DLD1 (cell line): Measurements from ENCODE around the gene NEURL3.
"Not testable (repeated sequence)": the region's sequence is repeated elsewhere in the genome, so short reads cannot be mapped to it uniquely, and the experiment has no call there.

Experiments
- in situ Hi-C: cut with HindIII; loops from 2 replicates; pipeline ENCODE4 v1.10.0; 2017; ENCODE audit warnings: low sequenced_read_pairs

The NEURL3 gene

DNA sequence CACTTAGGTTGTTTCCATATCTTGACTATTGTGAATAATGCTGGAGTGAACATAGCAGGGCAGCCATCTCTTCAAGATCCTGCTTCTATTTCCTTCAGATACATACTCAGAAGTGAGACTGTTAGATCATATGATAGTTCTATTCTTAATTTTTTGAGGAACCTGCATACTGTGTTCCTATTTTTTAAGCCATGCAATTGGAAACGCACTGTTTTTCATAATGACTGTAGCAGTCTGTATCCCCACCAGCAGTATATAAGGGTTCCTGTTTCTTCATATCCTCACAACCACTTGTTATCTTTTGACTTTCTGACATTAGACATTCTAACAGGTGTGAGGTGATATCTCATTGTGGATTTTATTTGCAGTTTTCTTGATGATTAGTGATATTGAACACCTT is 15.5 kb downstream of the NEURL3 start:
- in situ Hi-C loops: no loop called here

DNA sequence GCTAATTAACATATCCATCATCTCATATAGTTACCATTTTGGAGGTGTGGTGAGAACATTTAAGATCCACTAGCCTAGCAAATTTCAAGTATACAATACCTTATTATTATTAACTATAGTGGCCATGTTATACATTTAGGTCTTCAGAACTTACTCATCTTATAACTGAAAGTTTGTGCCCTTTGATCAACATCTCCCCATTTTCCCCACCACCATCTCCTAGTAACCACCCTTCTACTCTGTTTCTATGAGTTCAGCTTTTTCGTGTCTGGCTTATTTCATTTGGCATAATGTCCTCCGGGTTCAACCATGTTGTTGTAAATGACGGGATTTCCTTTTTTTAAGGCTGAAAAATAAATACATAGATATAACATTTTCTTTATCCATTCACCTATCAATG is 15.9 kb downstream of the NEURL3 start:
- in situ Hi-C loops: no loop called here

DNA sequence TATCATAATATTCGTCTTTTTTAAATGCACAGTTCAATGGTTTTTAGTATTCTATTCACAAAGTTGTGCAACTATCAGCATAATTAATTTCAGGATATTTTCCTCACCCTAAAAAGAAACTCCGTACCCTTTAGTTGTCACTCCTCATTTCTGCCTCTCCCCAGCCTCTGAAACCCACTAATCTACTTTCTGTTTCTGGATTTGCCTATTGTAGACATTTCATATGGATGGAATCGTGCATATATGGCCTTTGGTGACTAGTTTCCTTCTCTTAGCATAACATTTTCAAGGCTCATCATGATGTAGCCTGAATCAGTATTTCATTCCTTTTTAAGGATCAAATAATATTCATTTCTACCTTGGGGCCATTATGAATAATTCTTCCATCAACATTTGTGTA is 18.5 kb downstream of the NEURL3 start:
- in situ Hi-C loops: no loop called here

DNA sequence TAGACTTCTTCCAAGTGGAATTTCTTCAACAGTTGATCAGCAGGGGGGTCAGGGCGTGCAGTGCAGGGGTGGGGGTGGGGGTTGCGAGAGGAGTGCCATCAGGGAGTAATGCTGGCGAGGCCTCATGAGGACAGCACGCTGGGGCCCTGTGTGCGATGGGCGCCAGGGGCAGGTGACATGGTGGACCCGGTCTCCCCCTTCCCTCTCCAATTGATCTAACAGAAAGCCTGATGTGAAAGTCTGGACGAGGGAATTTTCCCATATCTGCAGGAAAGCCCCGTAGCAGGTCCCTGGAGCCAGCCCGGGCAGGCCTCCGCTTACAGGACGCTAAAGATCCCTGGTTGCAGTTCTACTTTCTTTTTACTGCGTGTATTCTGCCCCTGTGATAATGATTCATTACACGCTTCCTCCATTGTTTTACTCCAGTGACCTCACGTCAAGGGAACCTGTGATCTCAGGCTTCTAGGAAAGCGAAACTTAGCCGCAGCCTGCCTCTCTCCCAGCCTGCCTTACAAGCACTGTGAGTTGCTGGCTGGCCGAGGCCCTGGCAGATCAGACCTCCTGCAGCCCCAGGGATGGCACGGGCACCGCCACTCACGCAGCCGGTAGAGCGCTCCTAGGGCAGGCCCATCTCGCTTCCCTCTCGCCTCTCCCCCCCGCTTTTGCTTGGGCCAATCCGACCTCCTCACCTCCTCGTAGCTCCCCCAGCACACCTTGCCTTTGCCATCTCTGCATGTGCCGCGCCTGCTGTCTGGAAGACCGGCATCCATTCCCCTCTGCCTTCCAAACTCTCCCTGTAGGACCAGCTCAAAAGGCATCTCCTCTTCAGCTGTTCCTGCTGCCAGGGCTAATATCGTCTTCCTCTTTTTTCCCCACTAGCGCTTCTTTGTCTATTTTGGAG is 19.2 kb downstream of the NEURL3 start:
- in situ Hi-C loops: no loop called here

GRCh38 chr2:96485350-96485749 is 19.8 kb downstream of the NEURL3 start:
- in situ Hi-C loops: no loop called here

GRCh38 chr2:96484091-96484490 is 21.1 kb downstream of the NEURL3 start:
- in situ Hi-C loops: no loop called here

GRCh38 chr2:96477458-96477857 is 27.7 kb downstream of the NEURL3 start:
- in situ Hi-C loops: no loop called here

- in situ Hi-C loops: no loop called here
Measured at GRCh38 chr2:96471772-96472171, 33.4 kb downstream of the NEURL3 start.

DNA sequence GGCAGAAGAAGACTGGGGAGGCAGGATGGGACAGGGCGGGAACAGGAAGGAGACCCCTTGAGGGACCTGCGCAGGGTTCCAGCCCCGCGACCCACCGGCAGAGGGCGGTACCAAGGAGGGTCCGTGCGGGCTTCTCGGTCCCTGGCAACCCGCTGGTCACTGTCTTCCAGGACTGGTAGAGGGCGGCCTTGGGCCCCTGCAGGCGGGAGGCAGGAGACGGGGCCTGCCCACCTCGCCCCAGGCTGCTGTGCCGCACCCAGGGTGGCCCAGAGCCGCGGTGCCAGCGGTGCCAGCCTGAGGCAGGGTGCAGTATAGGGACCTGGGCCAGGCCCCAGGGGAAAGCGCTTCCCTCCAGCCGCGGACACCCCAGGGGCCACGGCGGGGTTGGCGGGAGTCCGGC is 34.5 kb downstream of the NEURL3 start:
- in situ Hi-C loops: no loop called here

DNA sequence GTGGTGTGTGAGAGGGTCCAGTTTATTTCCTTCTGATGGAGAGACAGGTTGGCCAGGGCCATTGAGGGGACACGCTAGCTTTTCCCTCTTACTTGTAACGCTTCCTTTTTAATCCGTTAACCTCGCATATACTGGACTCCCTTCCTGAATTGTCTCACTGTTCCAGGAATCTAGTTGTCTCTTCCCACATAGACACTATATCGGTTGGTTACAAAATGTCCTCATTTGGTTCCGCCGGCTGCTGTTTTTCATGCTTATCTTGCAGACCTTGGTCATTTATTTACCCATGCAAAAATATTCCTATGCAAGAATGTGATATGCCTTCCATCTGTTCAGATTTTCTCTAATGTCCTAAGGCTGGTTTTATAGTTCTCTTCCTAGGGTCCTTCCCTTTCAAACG is 35.0 kb downstream of the NEURL3 start:
- in situ Hi-C loops: no loop called here

- in situ Hi-C loops: no loop called here
Measured at GRCh38 chr2:96468904-96469303, 36.3 kb downstream of the NEURL3 start.

- in situ Hi-C loops: no loop called here
Measured at GRCh38 chr2:96464651-96465050, 40.5 kb downstream of the NEURL3 start.

- in situ Hi-C loops: no loop called here
Measured at GRCh38 chr2:96464061-96464460, 41.1 kb downstream of the NEURL3 start.

GRCh38 chr2:96463119-96463518 is 42.0 kb downstream of the NEURL3 start:
- in situ Hi-C loops: no loop called here

- in situ Hi-C loops: not testable (repeated sequence)
Measured at GRCh38 chr2:96461616-96462015, 43.5 kb downstream of the NEURL3 start.

DNA sequence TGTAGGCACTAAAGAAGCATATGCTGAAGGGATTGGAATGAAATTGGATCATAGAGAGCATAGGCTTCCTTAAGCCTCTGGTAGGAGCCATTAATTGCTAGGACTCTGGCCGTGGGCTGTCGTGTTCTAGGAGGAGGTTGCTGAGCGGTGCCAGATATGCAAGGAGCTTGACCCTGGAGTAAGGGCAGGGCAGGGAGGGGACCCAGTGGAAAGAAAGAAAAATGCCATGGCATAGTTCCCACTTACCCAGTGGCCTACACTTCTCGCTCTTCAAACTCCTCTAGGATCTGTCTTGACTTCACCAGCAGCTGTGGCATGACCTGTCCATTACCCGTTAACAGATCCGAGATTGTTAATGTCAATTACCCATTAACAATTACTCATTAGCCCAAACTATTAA is 53.1 kb downstream of the NEURL3 start:
- in situ Hi-C loops: no loop called here

DNA sequence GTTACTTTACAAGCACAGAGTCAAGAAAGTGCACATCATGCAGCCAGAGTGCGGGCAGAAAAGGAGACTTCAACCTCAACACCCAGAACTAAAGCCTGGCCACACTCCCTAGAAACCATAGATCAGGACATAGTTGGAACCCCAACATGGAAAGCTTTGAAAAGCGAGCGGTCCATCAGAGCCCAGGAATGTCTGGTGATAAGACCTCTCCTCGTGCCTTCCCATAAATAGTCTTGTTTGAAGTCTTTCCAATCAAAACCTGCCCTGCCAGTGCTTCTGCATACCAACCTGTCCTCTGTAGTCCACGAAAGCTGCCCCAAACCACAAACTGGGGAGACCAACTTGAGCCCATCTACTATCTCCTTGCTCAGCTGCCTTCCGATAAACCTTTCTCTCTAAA is 55.5 kb downstream of the NEURL3 start:
- in situ Hi-C loops: loop anchor here (5.0 kb wide), 1 partner anchor 83 kb away; no protein-coding TSS in a partner anchor

GRCh38 chr2:96449174-96449573 is 56.0 kb downstream of the NEURL3 start:
- in situ Hi-C loops: loop anchor here (5.0 kb wide), 1 partner anchor 83 kb away; no protein-coding TSS in a partner anchor

DNA sequence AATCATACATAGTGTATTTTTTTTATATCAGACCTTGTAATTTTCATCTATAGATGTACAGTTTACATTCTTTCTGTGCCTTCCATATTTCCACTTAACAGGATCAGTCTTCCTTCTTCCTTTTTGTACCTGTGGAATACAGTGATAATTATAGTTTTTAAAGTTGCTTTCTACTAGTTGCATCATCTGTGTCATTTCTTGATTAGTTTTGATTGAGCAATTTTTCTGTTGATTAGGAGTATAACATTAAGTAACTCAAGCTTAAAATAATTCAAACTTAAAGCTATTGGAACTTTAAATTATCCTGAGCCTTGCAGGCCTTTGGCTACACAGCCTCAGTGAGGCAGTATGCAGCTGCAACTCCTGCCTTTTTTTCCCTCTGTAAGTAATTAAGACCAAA is 57.4 kb downstream of the NEURL3 start:
- in situ Hi-C loops: loop anchor here (5.0 kb wide), 1 partner anchor 85 kb away; no protein-coding TSS in a partner anchor
